ENCODE data around the gene TIMP2. TPM values are rescaled to one million over a fixed set of nuclear protein-coding genes. Genes with fewer than 3 reads are reported as not detected.

The TIMP2 gene, protein sequence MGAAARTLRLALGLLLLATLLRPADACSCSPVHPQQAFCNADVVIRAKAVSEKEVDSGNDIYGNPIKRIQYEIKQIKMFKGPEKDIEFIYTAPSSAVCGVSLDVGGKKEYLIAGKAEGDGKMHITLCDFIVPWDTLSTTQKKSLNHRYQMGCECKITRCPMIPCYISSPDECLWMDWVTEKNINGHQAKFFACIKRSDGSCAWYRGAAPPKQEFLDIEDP
- total RNA-seq, result 80.0 and 152 TPM in 2 replicates

DNA sequence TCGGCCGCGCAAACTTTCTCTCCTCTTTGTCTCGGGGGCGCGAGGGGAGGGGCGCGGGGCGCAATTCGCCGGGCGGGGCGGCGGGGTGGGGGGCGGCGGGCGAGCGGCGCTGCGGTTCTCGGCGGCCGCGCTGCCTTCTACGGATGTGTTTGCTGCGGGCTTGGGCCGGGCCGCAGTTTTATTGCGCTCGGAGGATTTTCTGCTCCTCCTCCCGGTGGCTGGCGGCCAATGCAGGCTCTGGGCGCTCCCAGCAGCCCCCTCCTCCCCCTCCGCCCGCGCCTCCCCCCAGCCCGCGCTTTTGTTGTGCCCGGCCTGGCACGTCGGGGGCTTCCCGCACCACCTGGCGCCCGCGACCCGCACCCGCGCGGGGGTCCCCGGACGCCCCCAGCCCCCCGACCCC is at the start of gene TIMP2:
TSS of gene TIMP2 (minus strand) at position 154 of the 400 bp plus-strand sequence. CDS start 299 bp downstream, outside the sequence.

DNA sequence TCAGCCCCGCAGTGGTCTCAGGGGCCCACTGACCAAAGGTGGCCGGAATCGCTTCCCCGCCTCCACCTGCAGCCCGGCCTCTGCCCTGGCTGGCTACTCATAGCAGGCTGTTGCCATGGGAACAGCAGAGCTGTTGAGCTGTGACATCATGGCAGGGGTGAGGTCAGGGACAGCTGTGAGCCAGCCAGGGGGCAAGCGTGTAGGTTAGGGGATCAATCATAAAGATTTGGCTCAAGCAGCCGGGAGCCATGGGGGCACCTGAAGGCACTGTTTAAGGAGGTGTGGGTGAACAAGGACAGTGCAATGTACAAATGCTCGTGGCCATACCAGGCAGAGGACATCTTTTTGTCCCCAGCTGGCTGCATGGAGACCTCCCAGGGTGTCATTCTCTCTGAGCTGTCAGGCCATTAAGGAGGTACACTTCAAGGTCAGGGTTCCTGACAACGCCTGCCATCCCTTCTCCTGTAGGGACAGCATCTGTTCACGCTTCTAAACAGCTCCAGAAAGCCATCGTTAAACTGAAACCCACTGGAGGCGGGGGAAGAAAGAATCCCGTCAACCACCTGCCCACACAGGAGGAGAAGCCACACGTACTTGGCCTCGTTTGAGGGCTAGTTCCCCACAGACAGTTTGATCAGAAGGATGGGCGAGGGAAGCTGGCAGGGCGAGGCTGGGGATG is 21.9 kb downstream of the TIMP2 start, which contains the start of gene CEP295NL:
TSS of gene CEP295NL (minus strand) at position 101 of the 679 bp plus-strand sequence. CDS start 1,373 bp downstream, outside the sequence.

GRCh38 chr17:78840780-78841611 is 84.2 kb downstream of the TIMP2 start, which contains the start of gene USP36:
Gene USP36 (minus strand): TSS chr17:78840814. CDS start chr17:78836363, 4,451 bp downstream.

Other genes starting within 250 kb of the TIMP2 start
- gene CYTH1, start 143.1 kb downstream of the TIMP2 start, total RNA-seq, result 9.0 and 10.5 TPM in 2 replicates
- gene USP36, start 84.6 kb downstream of the TIMP2 start, total RNA-seq, result 28.2 and 37.0 TPM in 2 replicates
- gene CEP295NL, start 22.2 kb downstream of the TIMP2 start, total RNA-seq, result 4.6 and 5.6 TPM in 2 replicates
- 206 and 456 TPM in 2 replicates for gene LGALS3BP, start 54.5 kb upstream of the TIMP2 start, total RNA-seq
- gene CANT1, start 84.4 kb upstream of the TIMP2 start, total RNA-seq, result 69.7 and 94.5 TPM in 2 replicates
- 4.8 and 21.0 TPM in 2 replicates for gene C1QTNF1, start 98.8 kb upstream of the TIMP2 start, total RNA-seq
- gene ENGASE, start 149.4 kb upstream of the TIMP2 start, total RNA-seq, result 10.7 and 19.9 TPM in 2 replicates